SK-N-MC (cell line): ENCODE results near the gene SNX25.

Experiments
- DNase-seq: peaks from one replicate; pipeline ENCODE4 v3.0.0-alpha.2; 2011; ENCODE audit warnings: low read depth, low spot score
- H3K27ac ChIP-seq: fragments of 200-600 bp; sonication (generic); 2 replicates; pipeline ENCODE4 v1.5.1; 2016; ENCODE audit warnings: mixed run types
- H3K36me3 ChIP-seq: fragments of 200-600 bp; sonication (generic); 2 replicates; pipeline ENCODE4 v1.6.1; 2017; ENCODE audit warnings: antibody characterized with exemption, low read length, mixed read lengths; ENCODE audit not compliant: insufficient read depth
- H3K4me3 ChIP-seq: fragments of 200-600 bp; sonication (generic); 2 replicates; pipeline ENCODE4 v1.5.1; 2016
- H3K9ac ChIP-seq: fragments of 200-600 bp; sonication (generic); 2 replicates; pipeline ENCODE4 v1.8.0; 2017; ENCODE audit warnings: mixed run types, mixed read lengths; ENCODE audit not compliant: insufficient read length
- H3K9me3 ChIP-seq: fragments of 200-600 bp; sonication (generic); 2 replicates; pipeline ENCODE4 v1.6.1; 2017; ENCODE audit warnings: low read depth, mild to moderate bottlenecking, antibody characterized with exemption, low read length, moderate library complexity, mixed read lengths
- EZH2 ChIP-seq: fragments of 200-600 bp; sonication (generic); IDR thresholded peaks from one replicate; pipeline ENCODE4 v1.6.1; 2017; ENCODE audit warnings: antibody characterized with exemption
- FOXP2 ChIP-seq: optimal IDR thresholded peaks from 2 replicates; pipeline ENCODE3; 2011; ENCODE audit warnings: mild to moderate bottlenecking, moderate library complexity; ENCODE audit not compliant: insufficient read depth; ENCODE audit errors: extremely low read length, control extremely low read depth
- POLR2AphosphoS5 ChIP-seq: IDR thresholded peaks from 2 replicates; pipeline ENCODE4 v1.6.1; 2012; ENCODE audit warnings: mild to moderate bottlenecking, low read depth, low read length, borderline replicate concordance

The SNX25 gene

DNA sequence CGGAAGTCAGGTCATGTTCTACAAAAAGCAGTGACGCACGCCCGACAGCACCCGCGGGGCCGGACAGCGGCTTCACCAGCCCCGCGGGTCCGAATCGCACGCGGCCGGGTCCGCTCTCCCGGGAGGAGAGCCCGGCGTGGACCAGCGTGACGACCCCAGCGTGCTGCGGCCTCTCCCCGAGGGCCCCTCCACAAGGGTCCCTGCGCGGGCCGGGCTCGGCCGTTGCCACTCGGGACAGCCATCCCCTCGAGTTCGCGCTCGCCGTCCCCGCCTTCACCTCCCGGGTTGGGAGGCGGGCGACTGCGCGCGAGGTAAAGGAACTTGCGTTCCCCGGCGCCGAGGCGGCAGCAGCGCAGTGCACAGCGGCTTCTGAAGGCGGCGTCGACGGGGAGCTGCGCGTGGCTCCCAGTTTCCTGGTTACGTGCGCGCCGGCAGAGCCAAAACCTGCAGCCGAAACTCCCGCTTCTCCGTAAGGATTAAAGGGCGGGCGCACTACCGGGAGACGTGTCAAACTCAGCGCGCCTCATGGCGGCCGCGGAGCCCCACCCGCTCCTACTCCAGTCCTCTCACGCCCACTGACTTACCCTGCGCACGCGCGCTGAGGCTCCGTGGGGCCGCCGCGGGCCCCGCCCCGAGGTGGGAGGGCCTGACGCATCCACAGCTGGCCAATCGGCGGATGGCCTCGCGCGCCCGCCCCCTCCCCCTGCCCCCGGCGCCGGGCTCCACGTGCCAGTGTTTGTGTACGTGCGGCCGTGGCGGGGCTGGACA, 186.7 kb downstream of the SNX25 start:
- Histone ChIP-seq H3K4me3 (peak overlapping the region; percentile 90), H3K9ac (peak overlapping the region; percentile 76), H3K36me3 (peaks cover 3% of the 10 kb centered on the region; the same call in 1 of the 2 replicates), H3K9me3 (no peaks in the 10 kb centered on the region), H3K27ac (no peak overlapping the region)
- peak; percentile 78 for TF ChIP-seq POLR2AphosphoS5
- no peak for TF ChIP-seq FOXP2
- DNase-seq = peak; percentile 72

DNA sequence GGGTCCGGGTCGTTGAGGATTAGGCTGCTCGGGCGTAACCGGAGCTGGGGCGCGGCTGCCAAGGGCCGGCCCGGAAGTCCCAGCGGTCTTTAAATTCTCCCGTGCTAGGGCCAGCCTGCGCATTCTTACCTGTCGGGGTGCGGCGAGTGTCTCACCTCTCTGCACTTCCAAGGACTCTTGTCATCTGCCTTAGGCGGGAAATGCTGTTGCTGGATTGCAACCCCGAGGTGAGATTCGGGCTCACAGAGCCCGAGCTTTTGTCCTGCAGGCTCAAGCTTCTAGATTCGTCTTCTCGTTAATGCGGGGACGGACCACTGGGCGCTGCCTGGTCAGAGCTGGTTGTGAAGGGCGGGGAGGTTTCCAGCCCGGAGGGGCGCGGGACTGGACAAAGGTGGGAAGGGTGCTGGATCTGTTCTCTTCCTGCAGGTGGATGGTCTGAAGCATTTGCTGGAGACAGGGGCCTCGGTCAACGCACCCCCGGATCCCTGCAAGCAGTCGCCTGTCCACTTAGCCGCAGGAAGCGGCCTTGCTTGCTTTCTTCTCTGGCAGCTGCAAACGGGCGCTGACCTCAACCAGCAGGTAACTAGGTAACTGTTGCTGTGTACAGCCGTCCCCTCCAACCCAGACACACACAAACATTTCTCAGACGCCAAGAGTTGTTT, 187.5 kb downstream of the SNX25 start, which contains the start of gene ANKRD37:
Gene ANKRD37, plus strand, starts transcription at position 118 of the 662 bp plus-strand sequence. Its CDS starts 83 bp downstream, at position 201.
- Histone ChIP-seq H3K27ac (no peak within 1 kb of the TSS), H3K9me3 (no peaks in the 10 kb centered on the region), H3K9ac (peak within 1 kb of the TSS; percentile 76), H3K4me3 (peak within 1 kb of the TSS; percentile 90), H3K36me3 (peaks cover 5% of the 10 kb centered on the region; the same call in 1 of the 2 replicates)
- DNase-seq = no peak
- TF ChIP-seq POLR2AphosphoS5 (no peak), FOXP2 (no peak), EZH2 (no peak)

DNA sequence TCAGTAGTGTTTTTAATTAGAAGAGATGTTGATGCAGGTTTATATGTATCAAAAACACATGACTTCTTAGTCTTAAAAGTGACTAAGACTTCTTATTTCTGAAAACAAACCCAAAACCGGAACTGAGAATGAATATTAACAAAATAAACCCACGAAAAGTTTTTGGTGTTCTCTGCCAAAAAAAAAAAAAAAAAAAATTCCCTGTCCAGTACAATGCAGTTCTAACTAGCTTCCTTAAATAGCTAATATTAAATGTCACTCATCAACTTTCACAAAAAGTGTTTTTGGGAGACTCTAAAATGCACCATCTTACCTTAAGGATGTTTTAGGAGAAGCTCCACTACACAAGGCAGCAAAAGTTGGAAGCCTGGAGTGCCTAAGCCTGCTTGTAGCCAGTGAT, 189.2 kb downstream of the SNX25 start:
- no peak for TF ChIP-seq EZH2
- TF ChIP-seq POLR2AphosphoS5 = no peak
- TF ChIP-seq FOXP2 = no peak
- no peak overlapping the region for H3K4me3 ChIP-seq

DNA sequence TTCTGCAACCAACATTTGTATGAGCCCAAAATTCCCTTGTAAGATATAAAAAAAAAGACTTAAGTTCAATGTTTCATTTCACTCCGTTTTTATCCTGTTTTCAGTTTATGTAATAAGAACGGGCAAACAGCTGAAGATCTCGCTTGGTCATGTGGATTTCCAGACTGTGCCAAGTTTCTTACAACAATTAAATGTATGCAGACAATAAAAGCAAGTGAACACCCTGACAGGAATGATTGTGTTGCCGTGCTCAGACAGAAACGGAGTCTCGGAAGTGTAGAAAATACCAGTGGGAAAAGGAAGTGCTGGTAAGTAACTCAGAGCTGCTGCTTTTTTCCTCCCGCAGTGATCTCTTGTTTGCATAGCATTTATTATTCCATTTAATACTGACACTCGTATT, 190.1 kb downstream of the SNX25 start:
- Histone ChIP-seq H3K9ac (no peak overlapping the region), H3K4me3 (no peak overlapping the region), H3K9me3 (no peaks in the 10 kb centered on the region), H3K27ac (no peak overlapping the region), H3K36me3 (peaks cover 12% of the 10 kb centered on the region; the same call in 1 of the 2 replicates)
- TF ChIP-seq POLR2AphosphoS5 (no peak), EZH2 (no peak), FOXP2 (no peak)
- no peak for DNase-seq

More for the DNA sequence above, 189.2 kb downstream of the SNX25 start:
- no peak for DNase-seq
- no peak overlapping the region for H3K9ac ChIP-seq
- H3K27ac ChIP-seq = no peak overlapping the region
- H3K9me3 ChIP-seq = no peaks in the 10 kb centered on the region
- peaks cover 12% of the 10 kb centered on the region; the same call in 1 of the 2 replicates for H3K36me3 ChIP-seq

DNA sequence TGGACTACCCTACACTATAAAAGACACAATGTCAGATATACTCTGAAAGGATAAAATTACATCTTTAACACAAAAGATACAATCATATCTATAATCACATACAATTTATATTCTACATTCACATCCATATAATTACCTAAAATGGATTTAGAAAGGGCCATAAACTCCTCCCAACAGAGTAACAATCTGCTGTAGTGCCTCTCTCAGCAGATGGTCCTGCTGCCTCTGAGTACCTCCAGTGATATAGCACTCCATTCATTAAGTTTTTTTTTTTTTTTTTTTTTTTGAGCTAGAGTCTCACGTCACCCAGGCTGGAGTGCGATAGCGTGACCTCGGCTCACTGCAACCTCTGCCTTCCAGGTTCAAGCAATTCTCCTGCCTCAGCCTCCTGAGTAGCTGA, 194.6 kb downstream of the SNX25 start:
- Histone ChIP-seq H3K9ac (no peak overlapping the region), H3K36me3 (peaks cover 36% of the 10 kb centered on the region), H3K4me3 (no peak overlapping the region), H3K27ac (no peak overlapping the region), H3K9me3 (no peaks in the 10 kb centered on the region)
- DNase-seq = no peak
- no peak for TF ChIP-seq EZH2
- no peak for TF ChIP-seq POLR2AphosphoS5
- no peak for TF ChIP-seq FOXP2

DNA sequence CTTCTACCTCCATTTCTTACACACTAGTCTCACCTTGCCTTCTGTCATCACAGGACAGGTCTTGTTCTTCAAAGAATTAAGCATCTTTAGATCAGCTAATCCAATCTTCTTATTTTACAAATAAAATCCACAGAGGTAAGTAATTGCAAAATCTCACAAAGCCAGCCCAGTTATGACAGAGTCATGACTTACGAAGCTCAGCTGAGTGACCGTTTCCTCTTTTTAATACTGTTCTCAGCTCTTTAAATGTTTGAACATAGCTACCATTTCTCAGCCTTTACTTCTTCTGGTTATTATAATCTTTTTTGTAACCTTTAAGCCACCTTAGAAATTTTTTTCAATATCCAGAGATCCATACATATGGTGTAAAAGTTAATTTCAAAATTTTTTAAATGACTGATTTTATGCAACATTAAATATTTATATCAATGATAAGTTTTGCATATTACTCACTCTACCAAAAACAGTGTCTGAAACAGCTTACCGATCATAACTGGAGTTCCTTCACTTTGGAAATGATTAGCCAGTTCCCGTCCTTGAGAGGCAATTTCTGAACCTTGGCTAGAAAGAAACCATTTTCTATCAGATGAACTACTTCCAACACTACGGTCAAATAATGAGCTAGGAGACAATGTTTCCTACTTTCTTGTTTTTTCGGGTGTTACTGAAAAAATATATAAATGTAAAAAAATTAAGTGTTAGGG, 196.1 kb downstream of the SNX25 start:
- no peak overlapping the region for H3K27ac ChIP-seq
- TF ChIP-seq POLR2AphosphoS5 = no peak
- H3K4me3 ChIP-seq = no peak overlapping the region
- H3K36me3 ChIP-seq = peaks cover 39% of the 10 kb centered on the region
- H3K9me3 ChIP-seq = no peaks in the 10 kb centered on the region
- DNase-seq = no peak
- no peak overlapping the region for H3K9ac ChIP-seq

DNA sequence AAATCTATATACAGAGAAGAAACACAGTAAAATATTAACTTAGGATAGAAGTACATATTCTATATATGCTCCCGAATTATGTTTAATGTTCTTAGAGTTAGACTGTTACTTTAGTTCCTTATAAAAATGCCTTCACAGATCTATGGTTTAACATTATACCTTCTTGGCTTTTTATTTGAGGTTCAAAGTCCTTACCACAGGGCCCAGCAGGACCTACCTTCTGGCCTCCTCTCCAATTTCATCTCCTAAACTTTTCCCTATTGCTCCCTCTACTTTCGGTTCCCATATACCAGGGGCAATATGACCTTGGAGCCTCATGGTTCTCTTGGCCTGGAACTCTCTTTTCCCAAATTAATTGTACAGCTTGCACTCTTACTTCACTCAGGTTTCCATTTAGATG, 199.0 kb downstream of the SNX25 start:
- Histone ChIP-seq H3K9ac (no peak overlapping the region), H3K27ac (no peak overlapping the region), H3K36me3 (peaks cover 42% of the 10 kb centered on the region), H3K4me3 (no peak overlapping the region), H3K9me3 (no peaks in the 10 kb centered on the region)
- no peak for DNase-seq
- TF ChIP-seq EZH2 (no peak), FOXP2 (no peak), POLR2AphosphoS5 (no peak)

DNA sequence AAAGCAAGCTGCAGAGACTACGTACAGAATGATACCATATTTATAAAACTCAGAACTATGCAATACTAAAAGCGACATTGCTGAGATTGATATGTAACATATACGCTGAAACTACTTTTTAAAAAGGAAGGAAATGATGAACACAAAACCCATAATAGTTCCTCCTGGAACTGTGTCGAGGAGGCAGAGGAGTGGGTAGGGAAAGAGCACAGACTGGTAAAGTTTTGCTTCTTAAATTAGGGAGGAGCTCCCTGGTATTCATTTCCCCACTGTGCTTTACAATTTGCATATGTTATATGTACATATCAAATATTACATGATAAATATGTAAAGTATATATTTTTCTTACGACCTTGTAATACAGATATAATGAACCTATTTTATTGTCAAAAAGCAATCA, 202.5 kb downstream of the SNX25 start:
- no peak overlapping the region for H3K9ac ChIP-seq
- H3K9me3 ChIP-seq = no peaks in the 10 kb centered on the region
- H3K27ac ChIP-seq = no peak overlapping the region
- H3K36me3 ChIP-seq = peaks cover 39% of the 10 kb centered on the region
- no peak overlapping the region for H3K4me3 ChIP-seq
- no peak for DNase-seq
- TF ChIP-seq FOXP2 (no peak), EZH2 (no peak), POLR2AphosphoS5 (no peak)
